ENCODE results near the gene TSHZ3. TPM values are rescaled to one million over a fixed set of nuclear protein-coding genes. Genes with fewer than 3 reads are reported as not detected.

The TSHZ3 gene
- total RNA-seq, 4 donors from 2014 or later = 1.6 to 4.0 (median 3.5) TPM

DNA sequence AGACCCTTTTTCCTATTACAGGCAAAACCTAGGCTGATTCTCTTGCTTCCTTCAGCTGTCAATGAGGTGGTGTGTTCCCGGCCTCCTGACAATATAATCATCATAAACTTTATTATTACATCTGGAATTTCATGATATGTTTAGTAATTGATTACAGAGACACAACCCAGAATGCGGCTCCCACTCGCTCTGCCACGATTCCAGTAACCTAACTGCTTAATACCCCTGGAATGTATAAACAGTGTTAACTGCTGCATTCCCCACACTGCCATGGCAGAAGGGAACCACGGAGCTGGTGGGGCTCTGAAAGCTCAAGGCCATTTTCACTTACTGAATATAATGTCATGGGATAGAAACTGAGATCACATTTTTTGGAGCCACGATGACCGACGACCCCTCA lies 17.1 kb downstream of the TSHZ3 start:
- peak in 1 of 2 donors; percentile 59 for DNase-seq (ENCODE audit: low spot score in 2 of 2)

DNA sequence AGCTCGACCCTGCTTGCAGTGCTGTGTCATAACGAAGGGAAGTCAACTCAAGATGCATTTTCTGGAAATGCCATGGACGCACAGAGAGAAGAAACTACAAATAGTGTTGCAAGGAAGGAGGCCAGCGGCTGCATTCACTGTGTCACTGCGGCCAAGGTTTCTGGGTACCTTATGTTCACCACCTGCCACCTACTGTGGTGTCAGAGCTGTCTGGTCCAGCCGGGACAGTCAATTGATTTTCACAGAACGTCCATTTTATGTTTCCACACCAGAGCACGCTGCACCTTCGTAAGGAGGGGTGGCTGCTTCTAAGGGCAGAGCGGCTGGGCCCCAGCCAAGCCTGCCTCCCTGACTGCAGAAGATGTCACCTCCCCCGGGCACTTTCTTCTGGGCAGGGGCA lies 17.7 kb downstream of the TSHZ3 start:
- no peak for TF ChIP-seq POLR2A (IDR thresholded peaks at IDR 0.05)
- TF ChIP-seq, protein P1, sequence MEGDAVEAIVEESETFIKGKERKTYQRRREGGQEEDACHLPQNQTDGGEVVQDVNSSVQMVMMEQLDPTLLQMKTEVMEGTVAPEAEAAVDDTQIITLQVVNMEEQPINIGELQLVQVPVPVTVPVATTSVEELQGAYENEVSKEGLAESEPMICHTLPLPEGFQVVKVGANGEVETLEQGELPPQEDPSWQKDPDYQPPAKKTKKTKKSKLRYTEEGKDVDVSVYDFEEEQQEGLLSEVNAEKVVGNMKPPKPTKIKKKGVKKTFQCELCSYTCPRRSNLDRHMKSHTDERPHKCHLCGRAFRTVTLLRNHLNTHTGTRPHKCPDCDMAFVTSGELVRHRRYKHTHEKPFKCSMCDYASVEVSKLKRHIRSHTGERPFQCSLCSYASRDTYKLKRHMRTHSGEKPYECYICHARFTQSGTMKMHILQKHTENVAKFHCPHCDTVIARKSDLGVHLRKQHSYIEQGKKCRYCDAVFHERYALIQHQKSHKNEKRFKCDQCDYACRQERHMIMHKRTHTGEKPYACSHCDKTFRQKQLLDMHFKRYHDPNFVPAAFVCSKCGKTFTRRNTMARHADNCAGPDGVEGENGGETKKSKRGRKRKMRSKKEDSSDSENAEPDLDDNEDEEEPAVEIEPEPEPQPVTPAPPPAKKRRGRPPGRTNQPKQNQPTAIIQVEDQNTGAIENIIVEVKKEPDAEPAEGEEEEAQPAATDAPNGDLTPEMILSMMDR (IDR thresholded peaks at IDR 0.05) = no peak
- WGBS, 2 donors = 82 to 88% methylated on average over 11 of the region's 11 CpGs
- intact Hi-C loops (cut with DNase I; ENCODE audit: low total_unique reads) = no loop called here
- no peak for DNase-seq (ENCODE audit: low spot score in 2 of 2)
- no peak overlapping the region for H3K4me3 ChIP-seq (ENCODE audit: low read depth, poor library complexity, severe bottlenecking)

More for the DNA sequence above, 17.1 kb downstream of the TSHZ3 start:
- intact Hi-C loops (cut with DNase I; ENCODE audit: low total_unique reads) = no loop called here
- 81 to 82% methylated on average over 8 of the region's 8 CpGs for WGBS, 2 donors
- H3K4me3 ChIP-seq (ENCODE audit: low read depth, poor library complexity, severe bottlenecking) = no peak overlapping the region
- TF ChIP-seq, protein P1 (IDR thresholded peaks at IDR 0.05) = no peak
- TF ChIP-seq POLR2A (IDR thresholded peaks at IDR 0.05) = no peak

DNA sequence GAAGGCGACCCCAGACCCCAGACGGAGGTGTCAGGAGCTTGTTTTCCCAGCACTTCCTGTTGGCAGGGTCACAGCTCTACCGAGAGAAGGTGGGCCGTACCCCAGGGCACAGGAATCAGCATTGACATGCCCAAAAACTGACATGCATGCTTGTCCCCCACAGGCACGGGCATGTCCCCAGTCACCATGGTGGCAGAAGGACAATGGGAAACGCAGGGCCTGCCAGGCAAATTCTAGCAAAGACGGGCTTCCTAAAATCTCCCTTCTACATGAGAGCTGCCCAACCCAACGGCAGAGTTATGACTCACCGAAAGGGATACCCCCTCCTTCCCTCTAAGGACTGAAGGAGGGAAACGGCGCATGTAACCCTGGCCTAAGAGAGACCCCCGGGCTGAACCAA lies 18.5 kb downstream of the TSHZ3 start:
- no peak for DNase-seq (ENCODE audit: low spot score in 2 of 2)
- no peak overlapping the region for H3K4me3 ChIP-seq (ENCODE audit: low read depth, poor library complexity, severe bottlenecking)
- TF ChIP-seq, protein P1 (IDR thresholded peaks at IDR 0.05) = no peak
- no peak for TF ChIP-seq POLR2A (IDR thresholded peaks at IDR 0.05)
- intact Hi-C loops (cut with DNase I; ENCODE audit: low total_unique reads) = no loop called here
- WGBS, 2 donors = 50 to 52% methylated on average over 12 of the region's 12 CpGs

DNA sequence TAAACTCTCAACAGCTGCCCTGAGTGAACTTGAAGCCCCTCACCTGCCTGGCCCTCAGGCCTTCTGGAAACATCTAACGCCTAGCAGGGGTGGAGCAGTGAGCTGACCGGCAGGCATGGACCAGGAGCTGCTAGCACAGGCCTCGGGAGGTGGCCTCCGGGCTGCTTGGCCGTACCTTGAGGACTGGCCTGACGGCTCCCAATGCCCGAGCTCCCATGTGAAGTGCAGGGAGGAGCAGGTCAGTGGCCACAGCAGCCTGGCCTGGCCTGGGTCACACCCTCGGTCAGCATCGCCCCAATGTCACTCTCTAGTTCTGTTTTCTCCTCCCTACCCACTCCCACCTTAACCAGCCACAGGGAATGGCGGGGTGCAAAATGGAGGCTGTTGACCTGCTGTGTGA lies 19.0 kb downstream of the TSHZ3 start:
- WGBS, 2 donors = 90 to 91% methylated on average over 10 of the region's 10 CpGs
- TF ChIP-seq POLR2A (IDR thresholded peaks at IDR 0.05) = no peak
- TF ChIP-seq, protein P1 (IDR thresholded peaks at IDR 0.05) = no peak
- intact Hi-C loops (cut with DNase I; ENCODE audit: low total_unique reads) = no loop called here
- DNase-seq (ENCODE audit: low spot score in 2 of 2) = no peak
- no peak overlapping the region for H3K4me3 ChIP-seq (ENCODE audit: low read depth, poor library complexity, severe bottlenecking)

DNA sequence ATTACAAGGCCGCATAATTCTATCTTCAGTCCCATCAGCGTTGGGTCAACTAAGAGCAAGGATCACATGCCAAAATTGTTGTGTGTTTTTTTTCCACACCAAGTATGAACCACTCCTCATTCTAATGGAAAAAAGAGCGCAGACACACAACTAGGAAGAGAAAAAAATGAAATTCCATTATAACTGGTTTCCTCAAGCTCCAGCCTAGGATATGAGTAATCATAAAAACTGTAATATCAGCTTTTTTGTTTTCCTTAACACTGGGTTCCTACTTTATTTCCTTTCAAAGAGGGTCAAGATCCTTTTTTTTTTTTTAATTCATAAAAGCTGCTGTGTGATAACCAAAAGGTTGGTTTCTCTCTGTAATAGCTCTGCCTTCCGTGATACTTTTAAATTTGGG lies 19.4 kb downstream of the TSHZ3 start:
- TF ChIP-seq, protein P1 (IDR thresholded peaks at IDR 0.05) = no peak
- no peak for TF ChIP-seq POLR2A (IDR thresholded peaks at IDR 0.05)
- 72 to 80% methylated on average over 4 of the region's 4 CpGs for WGBS, 2 donors
- no peak for DNase-seq (ENCODE audit: low spot score in 2 of 2)
- intact Hi-C loops (cut with DNase I; ENCODE audit: low total_unique reads) = no loop called here
- H3K4me3 ChIP-seq (ENCODE audit: low read depth, poor library complexity, severe bottlenecking) = no peak overlapping the region

DNA sequence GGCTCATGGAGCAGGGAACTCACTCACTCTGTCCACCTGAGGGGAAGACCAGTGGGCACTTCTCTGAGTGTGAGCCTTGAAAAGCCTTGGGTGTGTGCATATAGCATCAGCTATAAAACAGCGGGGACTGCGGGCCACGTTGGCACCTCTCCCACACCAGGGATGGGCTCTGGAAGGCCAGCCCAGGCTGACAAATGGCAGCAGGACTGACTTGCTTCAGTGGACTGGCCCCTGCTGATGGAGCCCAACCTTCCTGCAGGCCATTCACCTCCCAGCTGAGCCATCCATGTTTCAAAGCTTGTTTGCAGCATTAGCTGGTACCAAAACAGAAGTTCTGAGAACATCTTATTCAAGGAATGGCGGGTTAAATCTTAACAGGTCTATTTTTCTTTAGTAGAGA lies 21.0 kb downstream of the TSHZ3 start:
- WGBS, 2 donors = 94 to 96% methylated on average over 4 of the region's 4 CpGs
- no peak overlapping the region for H3K4me3 ChIP-seq (ENCODE audit: low read depth, poor library complexity, severe bottlenecking)
- no peak for TF ChIP-seq POLR2A (IDR thresholded peaks at IDR 0.05)
- TF ChIP-seq, protein P1 (IDR thresholded peaks at IDR 0.05) = no peak
- DNase-seq (ENCODE audit: low spot score in 2 of 2) = no peak
- intact Hi-C loops (cut with DNase I; ENCODE audit: low total_unique reads) = no loop called here

Data from lower leg skin (tissue), 4 donors.